ENCODE results near the gene NPTXR.

DNA sequence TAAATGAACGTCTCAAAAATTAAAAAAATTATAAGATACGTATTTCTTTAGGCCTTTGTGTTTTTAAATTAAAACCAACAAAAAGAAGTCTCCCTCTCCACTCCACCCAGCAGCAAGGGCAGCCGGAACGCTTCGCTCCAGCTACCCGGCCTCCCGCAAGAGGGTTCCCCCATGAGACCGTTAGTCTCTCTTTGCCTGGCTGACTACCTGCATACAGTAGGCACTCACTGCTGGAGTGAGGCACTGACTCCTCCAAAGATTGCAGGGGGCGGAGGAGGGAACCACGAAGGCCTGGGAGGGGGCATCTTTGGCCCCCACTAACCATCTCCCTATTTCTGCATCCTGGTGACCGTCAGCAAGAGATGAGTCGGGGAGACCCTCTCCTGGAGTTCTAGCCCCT is 18.1 kb upstream of the NPTXR start:
- no peak for TF ChIP-seq POLR2A (IDR thresholded peaks at IDR 0.05)
- TF ChIP-seq, protein P1, sequence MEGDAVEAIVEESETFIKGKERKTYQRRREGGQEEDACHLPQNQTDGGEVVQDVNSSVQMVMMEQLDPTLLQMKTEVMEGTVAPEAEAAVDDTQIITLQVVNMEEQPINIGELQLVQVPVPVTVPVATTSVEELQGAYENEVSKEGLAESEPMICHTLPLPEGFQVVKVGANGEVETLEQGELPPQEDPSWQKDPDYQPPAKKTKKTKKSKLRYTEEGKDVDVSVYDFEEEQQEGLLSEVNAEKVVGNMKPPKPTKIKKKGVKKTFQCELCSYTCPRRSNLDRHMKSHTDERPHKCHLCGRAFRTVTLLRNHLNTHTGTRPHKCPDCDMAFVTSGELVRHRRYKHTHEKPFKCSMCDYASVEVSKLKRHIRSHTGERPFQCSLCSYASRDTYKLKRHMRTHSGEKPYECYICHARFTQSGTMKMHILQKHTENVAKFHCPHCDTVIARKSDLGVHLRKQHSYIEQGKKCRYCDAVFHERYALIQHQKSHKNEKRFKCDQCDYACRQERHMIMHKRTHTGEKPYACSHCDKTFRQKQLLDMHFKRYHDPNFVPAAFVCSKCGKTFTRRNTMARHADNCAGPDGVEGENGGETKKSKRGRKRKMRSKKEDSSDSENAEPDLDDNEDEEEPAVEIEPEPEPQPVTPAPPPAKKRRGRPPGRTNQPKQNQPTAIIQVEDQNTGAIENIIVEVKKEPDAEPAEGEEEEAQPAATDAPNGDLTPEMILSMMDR (IDR thresholded peaks at IDR 0.05) = no peak
- no peak for TF ChIP-seq POLR2AphosphoS5 (IDR thresholded peaks at IDR 0.05)
